Measurements from ENCODE around the gene ACTBL2. TPM values are rescaled to one million over a fixed set of nuclear protein-coding genes. Genes with fewer than 3 reads are reported as not detected.
"Not testable (repeated sequence)": the region's sequence is repeated elsewhere in the genome, so short reads cannot be mapped to it uniquely, and the experiment has no call there.

ACTBL2 gene
- total RNA-seq = not detected

- H3K27me3 ChIP-seq = no peaks in the 10 kb centered on the region
- intact Hi-C loops (cut with DNase I) = no loop called here
- H3K27ac ChIP-seq = no peak within 1 kb of the TSS
- no peaks in the 10 kb centered on the region for H3K36me3 ChIP-seq
- H3K4me1 ChIP-seq = no peaks in the 10 kb centered on the region
- no peaks in the 10 kb centered on the region for H3K9me3 ChIP-seq
- TF ChIP-seq CTCF (IDR thresholded peaks at IDR 0.05) = no peak
- DNase-seq (ENCODE audit: low spot score in 2 of 2) = no peak
- H3K4me3 ChIP-seq = no peak within 1 kb of the TSS
These were observed at the start of gene ACTBL2 for GRCh38 chr5:57482671-57483106. ACTBL2 (minus strand) TSS chr5:57482811; CDS start chr5:57482707, 104 bp downstream.

- DNase-seq (ENCODE audit: low spot score in 2 of 2) = no peak
- TF ChIP-seq CTCF (IDR thresholded peaks at IDR 0.05) = no peak
- no peaks in the 10 kb centered on the region for H3K36me3 ChIP-seq
- intact Hi-C loops (cut with DNase I) = no loop called here
- H3K4me3 ChIP-seq = no peak overlapping the region
- no peaks in the 10 kb centered on the region for H3K27me3 ChIP-seq
- H3K27ac ChIP-seq = no peak overlapping the region
- H3K4me1 ChIP-seq = no peaks in the 10 kb centered on the region
- no peaks in the 10 kb centered on the region for H3K9me3 ChIP-seq
These were observed 48.7 kb upstream of the ACTBL2 start for GRCh38 chr5:57531333-57531732.

GRCh38 chr5:57529864-57530263 lies 47.3 kb upstream of the ACTBL2 start:
- H3K9me3 ChIP-seq = no peaks in the 10 kb centered on the region
- no peak overlapping the region for H3K27ac ChIP-seq
- no peaks in the 10 kb centered on the region for H3K36me3 ChIP-seq
- H3K4me3 ChIP-seq = no peak overlapping the region
- no peak for DNase-seq (ENCODE audit: low spot score in 2 of 2)
- no peak for TF ChIP-seq CTCF (IDR thresholded peaks at IDR 0.05)
- no peaks in the 10 kb centered on the region for H3K4me1 ChIP-seq
- intact Hi-C loops (cut with DNase I) = no loop called here
- no peaks in the 10 kb centered on the region for H3K27me3 ChIP-seq

- no peak for TF ChIP-seq CTCF (IDR thresholded peaks at IDR 0.05)
- Histone ChIP-seq H3K36me3 (no peaks in the 10 kb centered on the region), H3K4me3 (no peak overlapping the region), H3K27ac (no peak overlapping the region), H3K4me1 (no peaks in the 10 kb centered on the region), H3K27me3 (no peaks in the 10 kb centered on the region), H3K9me3 (no peaks in the 10 kb centered on the region)
- intact Hi-C loops (cut with DNase I) = no loop called here
- DNase-seq (ENCODE audit: low spot score in 2 of 2) = no peak
These were observed 45.3 kb upstream of the ACTBL2 start for GRCh38 chr5:57527870-57528269.

- intact Hi-C loops (cut with DNase I) = no loop called here
- Histone ChIP-seq H3K4me1 (no peaks in the 10 kb centered on the region), H3K9me3 (no peaks in the 10 kb centered on the region), H3K27ac (no peak overlapping the region), H3K36me3 (no peaks in the 10 kb centered on the region), H3K4me3 (no peak overlapping the region), H3K27me3 (no peaks in the 10 kb centered on the region)
- no peak for DNase-seq (ENCODE audit: low spot score in 2 of 2)
- TF ChIP-seq CTCF (IDR thresholded peaks at IDR 0.05) = no peak
These were observed 41.9 kb upstream of the ACTBL2 start for GRCh38 chr5:57524348-57525060.

GRCh38 chr5:57522477-57522876 lies 39.9 kb upstream of the ACTBL2 start:
- H3K4me3 ChIP-seq; H3K27ac ChIP-seq; H3K36me3 ChIP-seq; H3K27me3 ChIP-seq; intact Hi-C loops (cut with DNase I); H3K4me1 ChIP-seq; DNase-seq (ENCODE audit: low spot score in 2 of 2); H3K9me3 ChIP-seq: not testable (repeated sequence)

GRCh38 chr5:57518415-57518814 lies 35.8 kb upstream of the ACTBL2 start:
- intact Hi-C loops (cut with DNase I); H3K4me3 ChIP-seq; DNase-seq (ENCODE audit: low spot score in 2 of 2); H3K36me3 ChIP-seq; H3K27me3 ChIP-seq; H3K9me3 ChIP-seq; H3K4me1 ChIP-seq; H3K27ac ChIP-seq: not testable (repeated sequence)

Data from ascending aorta (tissue), 2 donors.